ENCODE data around the gene FRMD3. TPM values are rescaled to one million over a fixed set of nuclear protein-coding genes. Genes with fewer than 3 reads are reported as not detected.

The FRMD3 gene
- total RNA-seq, 4 donors from 2014 or later: 2.2 to 5.8 (median 4.4) TPM

DNA sequence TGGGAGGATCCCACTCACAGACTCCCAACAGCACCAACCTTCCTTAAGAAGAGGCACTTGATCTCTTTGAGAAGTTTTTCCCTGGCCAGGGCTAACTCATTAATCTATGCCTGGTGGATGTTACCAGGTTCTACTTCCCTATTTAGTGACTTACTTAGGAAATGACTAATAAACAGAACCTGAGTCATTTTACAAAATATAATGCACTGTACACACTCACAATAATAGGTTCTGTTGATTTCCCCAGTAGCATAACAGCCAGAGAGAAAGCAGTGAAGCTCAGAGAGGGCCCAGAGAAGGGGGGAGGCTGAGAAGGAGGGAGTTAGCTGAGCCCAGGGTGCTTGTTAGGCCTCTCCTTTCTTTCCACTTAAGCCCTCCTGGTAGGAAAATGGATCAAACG is 27.1 kb downstream of the FRMD3 start:
- intact Hi-C loops (cut with DNase I; ENCODE audit: low total_unique reads): no loop called here
- DNase-seq (ENCODE audit: low spot score in 2 of 2): no peak
- WGBS, 2 donors: 47 to 60% methylated on average over 1 of the region's 1 CpG
- TF ChIP-seq CTCF (IDR thresholded peaks at IDR 0.05) (no peak), POLR2A (IDR thresholded peaks at IDR 0.05) (no peak)
- no peak overlapping the region for H3K4me3 ChIP-seq (ENCODE audit: low read depth, poor library complexity, severe bottlenecking)

GRCh38 chr9:83509402-83509801 is 28.8 kb downstream of the FRMD3 start:
- intact Hi-C loops (cut with DNase I; ENCODE audit: low total_unique reads): no loop called here
- H3K4me3 ChIP-seq (ENCODE audit: low read depth, poor library complexity, severe bottlenecking): no peak overlapping the region
- no peak for TF ChIP-seq POLR2A (IDR thresholded peaks at IDR 0.05)
- no peak for TF ChIP-seq CTCF (IDR thresholded peaks at IDR 0.05)
- DNase-seq (ENCODE audit: low spot score in 2 of 2): no peak
- whole genome bisulfite sequencing, 2 donors: 53 to 59% methylated on average over 8 of the region's 8 CpGs

- no peak for TF ChIP-seq CTCF (IDR thresholded peaks at IDR 0.05)
- TF ChIP-seq POLR2A (IDR thresholded peaks at IDR 0.05): no peak
- intact Hi-C loops (cut with DNase I; ENCODE audit: low total_unique reads): no loop called here
- DNase-seq (ENCODE audit: low spot score in 2 of 2): no peak
- WGBS, 2 donors: 89 to 91% methylated on average over 4 of the region's 4 CpGs
- H3K4me3 ChIP-seq (ENCODE audit: low read depth, poor library complexity, severe bottlenecking): no peak overlapping the region
These were observed 30.1 kb downstream of the FRMD3 start for GRCh38 chr9:83508067-83508466.

DNA sequence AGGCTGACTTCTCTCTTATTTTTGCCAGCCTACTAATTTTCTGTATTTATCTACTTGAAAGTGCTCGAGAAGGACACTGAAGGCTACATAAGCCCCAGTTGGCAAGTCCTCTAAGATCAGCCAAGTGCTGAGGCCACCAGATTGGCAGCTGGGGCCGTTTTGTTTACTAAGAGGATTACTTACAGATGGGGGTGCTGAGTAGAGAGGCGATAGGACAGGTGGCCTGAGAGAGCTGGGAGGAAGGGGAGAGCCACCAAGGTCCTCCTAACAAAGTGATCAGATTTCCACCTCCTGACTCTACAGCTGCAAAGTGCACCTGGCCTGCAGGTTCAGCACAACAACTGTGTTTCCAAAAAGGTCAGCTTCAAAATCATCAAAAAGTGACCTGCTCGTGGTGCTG is 32.9 kb downstream of the FRMD3 start:
- TF ChIP-seq CTCF (IDR thresholded peaks at IDR 0.05): no peak
- TF ChIP-seq POLR2A (IDR thresholded peaks at IDR 0.05): no peak
- no peak for DNase-seq (ENCODE audit: low spot score in 2 of 2)
- no peak overlapping the region for H3K4me3 ChIP-seq (ENCODE audit: low read depth, poor library complexity, severe bottlenecking)
- intact Hi-C loops (cut with DNase I; ENCODE audit: low total_unique reads): no loop called here
- WGBS, 2 donors: 76 to 77% methylated on average over 4 of the region's 4 CpGs

GRCh38 chr9:83503866-83504265 is 34.3 kb downstream of the FRMD3 start:
- no peak for TF ChIP-seq POLR2A (IDR thresholded peaks at IDR 0.05)
- no peak for TF ChIP-seq CTCF (IDR thresholded peaks at IDR 0.05)
- no peak for DNase-seq (ENCODE audit: low spot score in 2 of 2)
- intact Hi-C loops (cut with DNase I; ENCODE audit: low total_unique reads): no loop called here
- H3K4me3 ChIP-seq (ENCODE audit: low read depth, poor library complexity, severe bottlenecking): no peak overlapping the region
- WGBS, 2 donors: 79 to 92% methylated on average over 6 of the region's 6 CpGs

DNA sequence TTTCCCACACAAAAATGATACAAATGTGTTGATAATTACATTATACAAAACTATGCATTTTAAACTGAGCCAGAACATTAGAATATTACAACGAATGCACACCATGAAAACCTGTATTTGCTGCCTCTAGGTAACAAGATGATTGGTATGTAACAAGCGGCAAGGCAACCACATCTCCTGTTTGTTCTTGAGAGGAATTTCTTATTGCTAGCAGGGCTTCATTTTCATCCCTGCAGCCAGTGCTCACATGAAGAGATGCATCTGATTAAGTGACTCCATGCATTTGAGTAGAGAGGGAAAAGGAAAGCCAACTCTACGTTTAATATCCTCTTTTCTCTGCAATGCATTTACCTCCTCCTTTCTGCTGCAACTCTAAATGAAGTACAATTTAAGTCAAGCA is 36.6 kb downstream of the FRMD3 start:
- TF ChIP-seq CTCF (IDR thresholded peaks at IDR 0.05) (no peak), POLR2A (IDR thresholded peaks at IDR 0.05) (no peak)
- intact Hi-C loops (cut with DNase I; ENCODE audit: low total_unique reads): no loop called here

More for the DNA sequence above, 36.6 kb downstream of the FRMD3 start:
- no peak for DNase-seq (ENCODE audit: low spot score in 2 of 2)
- H3K4me3 ChIP-seq (ENCODE audit: low read depth, poor library complexity, severe bottlenecking): no peak overlapping the region
- WGBS, 2 donors: 53 to 59% methylated on average over 3 of the region's 3 CpGs

All from lower leg skin (tissue), 4 donors.